Testis (tissue), 3 donors: ENCODE measurements around the gene SNX3. TPM values are rescaled to one million over a fixed set of nuclear protein-coding genes. Genes with fewer than 3 reads are reported as not detected.

Experiments
- DNase-seq: peaks from one replicate; pipeline ENCODE4 v3.0.0-alpha.2; 2019
- H3K27ac ChIP-seq, 2 donors: fragments of 200-600 bp; sonication (generic); one replicate each; pipeline ENCODE4 v1.5.1; 2019
- H3K27me3 ChIP-seq: fragments of 200-600 bp; sonication (generic); one replicate; pipeline ENCODE4 v1.5.1; 2019
- H3K36me3 ChIP-seq: fragments of 200-600 bp; sonication (generic); one replicate; pipeline ENCODE4 v1.5.1; 2017; ENCODE audit warnings: low read depth; ENCODE audit errors: missing control alignments
- H3K4me1 ChIP-seq: fragments of 200-600 bp; sonication (generic); one replicate; pipeline ENCODE4 v1.5.1; 2019
- H3K4me3 ChIP-seq, 2 donors: fragments of 200-600 bp; sonication (generic); one replicate each; pipeline ENCODE4 v1.5.1; 2017 to 2019
- H3K9me3 ChIP-seq: fragments of 200-600 bp; sonication (generic); one replicate; pipeline ENCODE4 v1.5.1; 2017
- POLR2A ChIP-seq: fragments of 450-650 bp; IDR thresholded peaks from one replicate; pipeline ENCODE4 v1.6.1; 2017; ENCODE audit warnings: antibody characterized with exemption, mild to moderate bottlenecking, moderate library complexity
- WGBS, 2 donors: methylation state at CpG; one replicate each; pipeline ENCODE4 v1.1.5; 2018; 5-methylcytosine and 5-hydroxymethylcytosine counted together
- intact Hi-C: fragments of 100-400 bp; cut with DNase I; formaldehyde crosslinking; loops from one replicate; pipeline ENCODE4 v1.15.1; 2023; ENCODE audit warnings: low total_unique reads
- polyA plus RNA-seq: library from polyadenylated mRNA; stranded (reverse); fragments of 350-450 nt; fragmentation: Illumina TruSeq; extraction: RNeasy Lipid Tissue Mini Kit (QIAGEN cat#74804); gene quantifications from one replicate; pipeline ENCODE4 v1.2.3, GENCODE V29; 2014; ENCODE audit warnings: low read depth, low replicate concordance; ENCODE audit not compliant: insufficient read depth
- total RNA-seq, 2 donors: library from RNA; depleted of rRNA; stranded (reverse); fragments of >200 nt; gene quantifications; one replicate each; pipeline ENCODE4 v1.2.3, GENCODE V29; 2016
- TF ChIP-seq, protein P1 (sequence below), 3 experiments: fragments of 450-650 bp in 2 of 3; fragments of 200-600 bp in 1 of 3; sonication (generic) in 1 of 3; IDR thresholded peaks; one replicate each; pipeline ENCODE4 v1.5.1; 2016 to 2019; ENCODE audit warnings: antibody characterized with exemption in 3 of 3, mild to moderate bottlenecking in 2 of 3, moderate library complexity in 1 of 3

The SNX3 gene
- total and polyA plus RNA-seq, 3 donors from 2014 or later, result 125 to 252 (median 139) TPM

DNA sequence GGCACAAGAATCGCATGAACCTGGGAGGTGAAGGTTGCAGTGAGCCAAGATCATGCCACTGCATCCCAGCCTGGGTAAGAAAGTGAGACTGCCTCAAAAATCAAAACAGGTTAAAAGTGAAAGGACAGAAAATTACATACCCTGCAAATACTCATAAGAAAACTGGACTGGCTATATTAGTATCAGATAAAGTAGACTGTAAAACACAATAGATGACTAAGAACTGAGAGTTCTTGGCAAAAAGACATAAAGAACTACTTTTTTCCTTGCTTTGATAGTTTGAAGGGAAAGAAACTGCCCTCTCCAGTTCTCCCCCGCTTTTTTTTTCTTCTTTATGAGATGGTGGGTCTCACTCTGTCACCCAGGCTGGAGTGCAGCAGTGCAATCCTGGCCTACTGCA, 17.0 kb downstream of the SNX3 start:
- Histone ChIP-seq H3K27me3 (no peaks in the 10 kb centered on the region), H3K4me3 (no peak overlapping the region), H3K4me1 (peaks cover 4% of the 10 kb centered on the region), H3K9me3 (no peaks in the 10 kb centered on the region), H3K27ac (no peak overlapping the region), H3K36me3 (no peaks in the 10 kb centered on the region)
- no peak for TF ChIP-seq POLR2A
- TF ChIP-seq, protein P1, sequence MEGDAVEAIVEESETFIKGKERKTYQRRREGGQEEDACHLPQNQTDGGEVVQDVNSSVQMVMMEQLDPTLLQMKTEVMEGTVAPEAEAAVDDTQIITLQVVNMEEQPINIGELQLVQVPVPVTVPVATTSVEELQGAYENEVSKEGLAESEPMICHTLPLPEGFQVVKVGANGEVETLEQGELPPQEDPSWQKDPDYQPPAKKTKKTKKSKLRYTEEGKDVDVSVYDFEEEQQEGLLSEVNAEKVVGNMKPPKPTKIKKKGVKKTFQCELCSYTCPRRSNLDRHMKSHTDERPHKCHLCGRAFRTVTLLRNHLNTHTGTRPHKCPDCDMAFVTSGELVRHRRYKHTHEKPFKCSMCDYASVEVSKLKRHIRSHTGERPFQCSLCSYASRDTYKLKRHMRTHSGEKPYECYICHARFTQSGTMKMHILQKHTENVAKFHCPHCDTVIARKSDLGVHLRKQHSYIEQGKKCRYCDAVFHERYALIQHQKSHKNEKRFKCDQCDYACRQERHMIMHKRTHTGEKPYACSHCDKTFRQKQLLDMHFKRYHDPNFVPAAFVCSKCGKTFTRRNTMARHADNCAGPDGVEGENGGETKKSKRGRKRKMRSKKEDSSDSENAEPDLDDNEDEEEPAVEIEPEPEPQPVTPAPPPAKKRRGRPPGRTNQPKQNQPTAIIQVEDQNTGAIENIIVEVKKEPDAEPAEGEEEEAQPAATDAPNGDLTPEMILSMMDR (IDR thresholded peaks at IDR 0.05), result no peak
- WGBS, 2 donors, result 56 to 71% methylated on average over 2 of the region's 2 CpGs
- no peak for DNase-seq
- intact Hi-C loops, result no loop called here

DNA sequence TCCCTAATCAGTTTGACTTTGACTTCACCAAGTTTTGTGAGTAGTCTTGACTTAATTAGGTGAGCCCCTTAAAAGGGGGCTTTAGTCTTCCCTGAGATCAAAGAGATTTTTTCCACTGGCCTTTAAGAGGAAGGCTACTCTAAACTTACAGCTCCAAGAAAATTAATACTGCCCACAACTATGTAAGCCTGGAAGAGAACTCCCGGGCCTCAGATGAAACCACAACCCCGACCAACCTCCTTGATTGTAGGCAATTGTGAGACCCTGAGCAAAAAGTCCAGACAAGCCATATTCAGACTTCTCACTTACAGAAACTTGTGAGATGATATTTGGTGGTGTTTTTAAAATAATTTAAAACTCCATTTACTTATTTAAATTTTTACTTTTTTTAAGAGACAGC, 18.1 kb downstream of the SNX3 start:
- no peak overlapping the region for H3K4me3 ChIP-seq
- no peak for DNase-seq
- H3K36me3 ChIP-seq, result no peaks in the 10 kb centered on the region
- no peaks in the 10 kb centered on the region for H3K9me3 ChIP-seq
- TF ChIP-seq POLR2A, result no peak
- TF ChIP-seq, protein P1 (IDR thresholded peaks at IDR 0.05), result no peak
- H3K27ac ChIP-seq, result no peak overlapping the region
- H3K27me3 ChIP-seq, result no peaks in the 10 kb centered on the region
- peaks cover 4% of the 10 kb centered on the region for H3K4me1 ChIP-seq
- 92 to 97% methylated on average over 2 of the region's 2 CpGs for WGBS, 2 donors
- intact Hi-C loops, result no loop called here

DNA sequence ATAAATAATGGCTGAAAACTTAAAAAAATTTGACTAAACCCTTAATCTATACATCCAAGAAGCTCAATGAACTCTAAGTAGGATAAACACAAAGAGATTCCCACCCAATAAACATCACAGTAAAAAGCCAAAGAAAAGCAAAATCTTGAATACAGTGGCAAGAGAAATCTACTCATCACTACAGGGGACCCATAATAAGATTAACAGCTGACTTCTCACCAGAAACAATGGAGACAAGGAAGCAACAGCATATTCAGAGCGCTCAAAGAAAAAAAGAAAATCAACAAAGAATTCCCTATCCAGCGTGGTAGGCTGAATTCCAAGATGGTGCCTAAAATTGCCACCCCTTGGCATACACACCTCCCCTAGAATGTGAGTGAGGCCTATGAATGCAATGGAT, 18.6 kb downstream of the SNX3 start:
- TF ChIP-seq, protein P1 (IDR thresholded peaks at IDR 0.05), result no peak
- no peak for TF ChIP-seq POLR2A
- intact Hi-C loops, result no loop called here
- Histone ChIP-seq H3K9me3 (no peaks in the 10 kb centered on the region), H3K36me3 (no peaks in the 10 kb centered on the region), H3K4me3 (no peak overlapping the region), H3K27ac (no peak overlapping the region), H3K4me1 (peaks cover 4% of the 10 kb centered on the region), H3K27me3 (no peaks in the 10 kb centered on the region)
- no peak for DNase-seq
- 87 to 98% methylated on average over 2 of the region's 2 CpGs for WGBS, 2 donors

DNA sequence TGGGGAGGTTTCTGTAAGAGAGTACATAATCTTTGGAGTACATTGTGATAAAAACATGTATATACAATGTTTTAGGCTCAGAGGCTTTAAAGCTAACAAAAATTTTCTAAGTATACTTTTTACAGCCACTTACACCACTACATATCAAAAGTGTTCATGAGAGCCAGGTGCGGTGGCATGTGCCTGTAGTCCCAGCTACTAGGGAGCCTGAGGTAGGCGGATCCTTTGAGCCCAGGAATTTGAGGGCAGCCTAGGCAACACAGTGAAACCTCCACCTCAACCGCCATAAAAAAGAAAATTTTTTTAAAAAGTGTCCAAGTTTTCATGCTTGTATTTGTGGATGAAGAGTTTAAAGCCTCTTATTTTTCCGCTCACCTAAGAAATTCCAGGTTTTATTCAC, 22.5 kb downstream of the SNX3 start:
- Histone ChIP-seq H3K4me1 (no peaks in the 10 kb centered on the region), H3K36me3 (no peaks in the 10 kb centered on the region), H3K4me3 (no peak overlapping the region), H3K27ac (no peak overlapping the region), H3K27me3 (no peaks in the 10 kb centered on the region), H3K9me3 (no peaks in the 10 kb centered on the region)
- intact Hi-C loops, result no loop called here
- 94 to 97% methylated on average over 4 of the region's 4 CpGs for WGBS, 2 donors
- TF ChIP-seq, protein P1 (IDR thresholded peaks at IDR 0.05), result no peak
- TF ChIP-seq POLR2A, result no peak
- DNase-seq, result no peak

DNA sequence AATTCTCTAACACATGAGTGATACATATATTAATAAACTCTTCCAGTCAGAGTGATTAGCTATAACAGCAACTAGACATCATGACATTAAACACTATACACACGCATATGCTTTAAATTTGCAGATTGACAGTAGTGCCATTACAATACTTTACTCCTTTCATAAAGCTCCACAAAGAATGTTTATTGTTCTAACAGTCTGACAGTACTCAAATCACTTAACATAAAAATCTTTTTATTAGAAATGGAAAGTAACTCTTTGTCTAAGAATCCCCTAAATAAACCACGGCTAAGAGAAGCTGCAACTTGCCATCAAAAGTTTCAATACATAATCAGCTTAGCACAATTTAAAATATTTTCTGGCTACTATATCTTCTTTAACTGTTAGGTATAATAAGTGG, 24.0 kb downstream of the SNX3 start:
- WGBS, 2 donors, result 52 to 57% methylated on average over 2 of the region's 2 CpGs
- H3K36me3 ChIP-seq, result no peaks in the 10 kb centered on the region
- intact Hi-C loops, result no loop called here
- no peaks in the 10 kb centered on the region for H3K4me1 ChIP-seq
- H3K27me3 ChIP-seq, result no peaks in the 10 kb centered on the region
- TF ChIP-seq, protein P1 (IDR thresholded peaks at IDR 0.05), result no peak
- no peak for TF ChIP-seq POLR2A
- H3K27ac ChIP-seq, result no peak overlapping the region
- no peak overlapping the region for H3K4me3 ChIP-seq
- DNase-seq, result no peak
- H3K9me3 ChIP-seq, result no peaks in the 10 kb centered on the region
